ENCODE results near the gene KCNF1. TPM values are rescaled to one million over a fixed set of nuclear protein-coding genes. Genes with fewer than 3 reads are reported as not detected.
A peak's percentile ranks its signal among the peaks of the same experiment; 100 is the strongest.

Gene KCNF1
- total and polyA plus RNA-seq, 2 of the 8 experiments (the other 6 are each of a cell fraction or from before 2014, with no cell fraction given): 0.48 to 1.5 TPM

GRCh38 chr2:10890706-10891270, 20.9 kb upstream of the KCNF1 start:
- FAIRE-seq (no peak), DNase-seq (ENCODE audit: low read depth in 1 of 2, low spot score in 2 of 2) (no peak)
- Histone ChIP-seq H2BK20ac (ENCODE audit: low read length) (no peak overlapping the region), H2AK5ac (ENCODE audit: low read depth, low read length) (0 out of 2 replicates have a peak overlapping the region, but pooled peaks have one; percentile 16), H3K27me3 (replicated peaks in 1 of 4; ENCODE audit: control insufficient read depth in 3 of 4, extremely low read depth in 1 of 4, insufficient read depth in 3 of 4, low read length in 3 of 4) (peaks cover 0 to 2% (median 0%) of the 10 kb centered on the region in 4 experiments; a peak in 1 of 7 replicates), H2BK120ac (replicated peaks; ENCODE audit: low read depth, low read length) (no peak overlapping the region), H3K4me2 (ENCODE audit: insufficient read depth in 1 of 2, low read depth in 2 of 2, low read length in 2 of 2) (no peak overlapping the region), H3K23me2 (ENCODE audit: low read depth, low read length) (peaks cover 4% of the 10 kb centered on the region; the same call in 1 of the 2 replicates), H4K8ac (ENCODE audit: extremely low read depth, insufficient read depth, low read length) (no peak overlapping the region; the same call in 1 of the 2 replicates), H4K91ac (replicated peaks; ENCODE audit: insufficient read length, low read length) (no peak overlapping the region), H3K18ac (ENCODE audit: extremely low read depth, low read length) (no peak overlapping the region), H2AFZ (ENCODE audit: low read length) (no peak overlapping the region), H3K9me3 (ENCODE audit: insufficient read depth in 2 of 2, low read depth in 1 of 2, low read length in 1 of 2) (no peaks in the 10 kb centered on the region), H3K14ac (ENCODE audit: insufficient read length) (no peak overlapping the region), H2BK12ac (ENCODE audit: low read depth, low read length) (peak overlapping the region; percentile 18; the same call in 1 of the 2 replicates), H3K9ac (replicated peaks in 1 of 4; ENCODE audit: extremely low read depth in 1 of 4, low read depth in 3 of 4, low read length in 3 of 4) (no peak overlapping the region), H2BK15ac (ENCODE audit: low read length) (no peak overlapping the region), H2BK5ac (ENCODE audit: low read depth, low read length) (no peak overlapping the region), H3K4ac (replicated peaks; ENCODE audit: insufficient read length, low read depth, low read length) (no peak overlapping the region), H3K4me3 (ENCODE audit: extremely low read depth in 1 of 4, insufficient read depth in 2 of 4, low read depth in 3 of 4, low read length in 4 of 4) (no peak overlapping the region), H3K56ac (replicated peaks; ENCODE audit: insufficient read length, low read depth, low read length) (no peak overlapping the region), H3K79me2 (ENCODE audit: control insufficient read depth in 1 of 2, insufficient read depth in 2 of 2, low read length in 2 of 2) (no peaks in the 10 kb centered on the region), H3K4me1 (replicated peaks in 1 of 4; ENCODE audit: control insufficient read depth in 3 of 4, insufficient read depth in 4 of 4, low read length in 3 of 4) (peaks cover 0 to 5% (median under 1%) of the 10 kb centered on the region in 4 experiments; a peak in 3 of 7 replicates), H3K27ac (ENCODE audit: low read depth, low read length) (no peak overlapping the region), H3K79me1 (ENCODE audit: low read depth, low read length) (no peaks in the 10 kb centered on the region), H3K36me3 (ENCODE audit: control insufficient read depth in 2 of 4, insufficient read depth in 4 of 4, low read length in 3 of 4) (no peaks in the 10 kb centered on the region), H4K20me1 (replicated peaks in 1 of 2; ENCODE audit: control insufficient read depth in 1 of 2, insufficient read depth in 2 of 2, low read length in 2 of 2) (no peaks in the 10 kb centered on the region), H4K5ac (ENCODE audit: insufficient read length, low read depth, low read length) (no peak overlapping the region), H3K23ac (ENCODE audit: insufficient read length) (peak overlapping the region; percentile 4)
- ChIA-PET POLR2A (ENCODE audit: partially characterized antibody) (no interaction called here), CTCF (ENCODE audit: partially characterized antibody) (interaction anchor here (1.1 to 3.0 kb wide), 11 partner anchors 9 to 183 kb away, joined by 3 to 12 read pairs (median 4); no protein-coding TSS in a partner anchor)
- 92% methylated on average over 8 of the region's 8 CpGs; no CpG with 5 or more reads in 1 of the 2 experiments for WGBS, 2 experiments (ENCODE audit: extremely low coverage in 1 of 2, insufficient coverage in 1 of 2, insufficient read length in 1 of 2, insufficient replicate concordance in 2 of 2, low coverage in 1 of 2, low lambda C conversion rate in 2 of 2, missing lambda C conversion rate in 1 of 2)
- no peak for TF ChIP-seq SUZ12 (IDR thresholded peaks at IDR 0.05; ENCODE audit: low read length)
- TF ChIP-seq TCF12 (IDR thresholded peaks at IDR 0.05; ENCODE audit: low read depth, low read length): no peak
- TF ChIP-seq SIN3A (conservative IDR thresholded peaks at IDR 0.05 in 1 of 2, IDR thresholded peaks at IDR 0.05 in 1 of 2; ENCODE audit: low read depth in 1 of 2, low read length in 2 of 2): no peak
- TF ChIP-seq ATF3 (IDR thresholded peaks at IDR 0.05; ENCODE audit: insufficient read depth, low read depth, low read length): no peak
- TF ChIP-seq MAFK (IDR thresholded peaks at IDR 0.05; ENCODE audit: low read depth, low read length): no peak
- TF ChIP-seq CEBPB (IDR thresholded peaks at IDR 0.05; ENCODE audit: low read depth, low read length): no peak
- no peak for TF ChIP-seq CHD2 (IDR thresholded peaks at IDR 0.05; ENCODE audit: low read length)
- no peak for TF ChIP-seq TAF1 (IDR thresholded peaks at IDR 0.05; ENCODE audit: low read depth, low read length)
